ENCODE measurements around the gene WSCD2. TPM values are rescaled to one million over a fixed set of nuclear protein-coding genes. Genes with fewer than 3 reads are reported as not detected.

The WSCD2 gene
- total RNA-seq, 1 donor from 2014 or later = 0.04 TPM

- DNase-seq (ENCODE audit: low read depth) = no peak
- TF ChIP-seq, protein P1, sequence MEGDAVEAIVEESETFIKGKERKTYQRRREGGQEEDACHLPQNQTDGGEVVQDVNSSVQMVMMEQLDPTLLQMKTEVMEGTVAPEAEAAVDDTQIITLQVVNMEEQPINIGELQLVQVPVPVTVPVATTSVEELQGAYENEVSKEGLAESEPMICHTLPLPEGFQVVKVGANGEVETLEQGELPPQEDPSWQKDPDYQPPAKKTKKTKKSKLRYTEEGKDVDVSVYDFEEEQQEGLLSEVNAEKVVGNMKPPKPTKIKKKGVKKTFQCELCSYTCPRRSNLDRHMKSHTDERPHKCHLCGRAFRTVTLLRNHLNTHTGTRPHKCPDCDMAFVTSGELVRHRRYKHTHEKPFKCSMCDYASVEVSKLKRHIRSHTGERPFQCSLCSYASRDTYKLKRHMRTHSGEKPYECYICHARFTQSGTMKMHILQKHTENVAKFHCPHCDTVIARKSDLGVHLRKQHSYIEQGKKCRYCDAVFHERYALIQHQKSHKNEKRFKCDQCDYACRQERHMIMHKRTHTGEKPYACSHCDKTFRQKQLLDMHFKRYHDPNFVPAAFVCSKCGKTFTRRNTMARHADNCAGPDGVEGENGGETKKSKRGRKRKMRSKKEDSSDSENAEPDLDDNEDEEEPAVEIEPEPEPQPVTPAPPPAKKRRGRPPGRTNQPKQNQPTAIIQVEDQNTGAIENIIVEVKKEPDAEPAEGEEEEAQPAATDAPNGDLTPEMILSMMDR (IDR thresholded peaks at IDR 0.05; ENCODE audit: insufficient read depth, low read length, poor library complexity, severe bottlenecking) = no peak
These were observed 26.7 kb upstream of the WSCD2 start for GRCh38 chr12:108102363-108102762.

DNA sequence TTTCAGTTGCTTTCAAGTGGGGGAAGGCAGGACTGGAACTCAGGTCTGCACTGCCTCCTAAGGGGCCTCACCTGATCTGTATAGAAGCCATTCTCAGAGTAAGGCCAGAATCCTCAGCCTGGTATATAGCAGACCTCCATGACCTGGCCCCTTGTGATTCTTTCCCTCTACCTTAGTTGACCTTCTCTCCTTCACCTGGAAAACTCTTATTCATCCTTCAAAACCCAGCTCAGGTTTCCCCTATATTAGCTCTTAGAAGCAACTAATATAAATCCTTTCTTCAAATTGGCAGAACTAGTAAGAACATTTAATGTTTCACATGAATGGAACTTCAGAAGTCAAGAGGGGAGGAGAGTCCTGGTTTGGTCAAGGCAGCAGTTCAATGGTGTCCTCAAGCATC, 26.0 kb upstream of the WSCD2 start:
- H3K4me3 ChIP-seq (ENCODE audit: low read depth, low read length) = no peak overlapping the region
- H3K36me3 ChIP-seq (ENCODE audit: control insufficient read depth, insufficient read depth, low read length) = no peaks in the 10 kb centered on the region
- DNase-seq (ENCODE audit: low read depth) = no peak
- TF ChIP-seq, protein P1 (IDR thresholded peaks at IDR 0.05; ENCODE audit: insufficient read depth, low read length, poor library complexity, severe bottlenecking) = no peak
- no peaks in the 10 kb centered on the region for H3K27me3 ChIP-seq (ENCODE audit: control insufficient read depth, insufficient read depth, low read length)

More at GRCh38 chr12:108102363-108102762, 26.7 kb upstream of the WSCD2 start:
- Histone ChIP-seq H3K4me3 (ENCODE audit: low read depth, low read length) (no peak overlapping the region), H3K36me3 (ENCODE audit: control insufficient read depth, insufficient read depth, low read length) (no peaks in the 10 kb centered on the region), H3K27me3 (ENCODE audit: control insufficient read depth, insufficient read depth, low read length) (no peaks in the 10 kb centered on the region)

DNA sequence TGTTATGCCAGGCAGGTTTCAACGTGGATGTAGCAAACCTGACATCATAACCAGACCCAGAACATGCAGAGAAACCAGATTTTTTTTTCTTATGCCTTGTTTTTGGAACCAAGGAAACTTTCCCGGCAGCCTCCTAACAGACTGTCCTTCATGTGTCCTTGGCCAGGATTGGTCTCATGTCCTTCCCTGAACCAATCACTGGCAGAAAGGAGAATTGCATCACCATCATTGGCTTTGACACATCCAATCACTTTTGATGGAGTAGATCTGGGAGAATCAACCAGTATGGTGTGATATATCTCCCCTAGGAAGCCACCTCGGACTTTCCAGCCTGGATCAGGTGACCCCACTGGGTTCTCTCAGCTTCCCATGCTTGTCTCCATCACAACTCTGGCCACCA, 25.6 kb upstream of the WSCD2 start:
- TF ChIP-seq, protein P1 (IDR thresholded peaks at IDR 0.05; ENCODE audit: insufficient read depth, low read length, poor library complexity, severe bottlenecking) = no peak
- DNase-seq (ENCODE audit: low read depth) = no peak
- no peak overlapping the region for H3K4me3 ChIP-seq (ENCODE audit: low read depth, low read length)
- no peaks in the 10 kb centered on the region for H3K36me3 ChIP-seq (ENCODE audit: control insufficient read depth, insufficient read depth, low read length)
- no peaks in the 10 kb centered on the region for H3K27me3 ChIP-seq (ENCODE audit: control insufficient read depth, insufficient read depth, low read length)

- Histone ChIP-seq H3K4me3 (ENCODE audit: low read depth, low read length) (no peak overlapping the region), H3K36me3 (ENCODE audit: control insufficient read depth, insufficient read depth, low read length) (no peaks in the 10 kb centered on the region), H3K27me3 (ENCODE audit: control insufficient read depth, insufficient read depth, low read length) (no peaks in the 10 kb centered on the region)
- no peak for DNase-seq (ENCODE audit: low read depth)
- TF ChIP-seq, protein P1 (IDR thresholded peaks at IDR 0.05; ENCODE audit: insufficient read depth, low read length, poor library complexity, severe bottlenecking) = no peak
These were observed 24.4 kb upstream of the WSCD2 start for GRCh38 chr12:108104657-108105056.

DNA sequence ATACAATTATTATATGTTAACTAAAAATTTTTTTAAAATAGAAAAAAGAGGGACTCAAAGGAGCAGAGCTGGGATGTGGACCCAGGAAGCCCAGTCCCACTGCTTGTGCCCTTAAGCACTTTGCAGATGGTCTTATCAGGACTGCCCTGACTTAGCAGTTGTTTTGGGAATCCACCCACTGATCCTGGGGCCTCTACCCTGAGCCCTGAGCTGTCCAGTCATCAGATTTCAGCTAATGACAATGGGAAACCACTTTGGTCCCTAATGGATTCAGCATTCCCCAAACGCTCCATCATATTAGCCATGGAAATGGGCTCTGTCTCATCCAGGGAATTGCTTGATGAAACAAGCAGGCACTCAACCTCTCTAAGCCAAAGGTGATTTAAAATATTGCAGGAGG, 22.5 kb upstream of the WSCD2 start:
- TF ChIP-seq, protein P1 (IDR thresholded peaks at IDR 0.05; ENCODE audit: insufficient read depth, low read length, poor library complexity, severe bottlenecking) = no peak
- Histone ChIP-seq H3K36me3 (ENCODE audit: control insufficient read depth, insufficient read depth, low read length) (no peaks in the 10 kb centered on the region), H3K4me3 (ENCODE audit: low read depth, low read length) (no peak overlapping the region), H3K27me3 (ENCODE audit: control insufficient read depth, insufficient read depth, low read length) (no peaks in the 10 kb centered on the region)
- DNase-seq (ENCODE audit: low read depth) = no peak

- no peaks in the 10 kb centered on the region for H3K27me3 ChIP-seq (ENCODE audit: control insufficient read depth, insufficient read depth, low read length)
- no peak for DNase-seq (ENCODE audit: low read depth)
- no peaks in the 10 kb centered on the region for H3K36me3 ChIP-seq (ENCODE audit: control insufficient read depth, insufficient read depth, low read length)
- TF ChIP-seq, protein P1 (IDR thresholded peaks at IDR 0.05; ENCODE audit: insufficient read depth, low read length, poor library complexity, severe bottlenecking) = no peak
- H3K4me3 ChIP-seq (ENCODE audit: low read depth, low read length) = no peak overlapping the region
These were observed 21.8 kb upstream of the WSCD2 start for GRCh38 chr12:108107293-108107692.
